Mononuclear cell (primary cell): ENCODE results near the gene CADM4. TPM values are rescaled to one million over a fixed set of nuclear protein-coding genes. Genes with fewer than 3 reads are reported as not detected.
A peak's percentile ranks its signal among the peaks of the same experiment; 100 is the strongest.
"Not testable (repeated sequence)": the region's sequence is repeated elsewhere in the genome, so short reads cannot be mapped to it uniquely, and the experiment has no call there.

Experiments used
- H3K27me3 ChIP-seq: 2 replicates; pipeline ENCODE4 v1.6.0; 2011; ENCODE audit warnings: low read length, control low read depth; ENCODE audit not compliant: insufficient read depth
- H3K4me1 ChIP-seq: 2 replicates; pipeline ENCODE4 v1.5.1; 2011; ENCODE audit warnings: mild to moderate bottlenecking, low read length, control low read depth; ENCODE audit not compliant: insufficient read depth
- H3K4me3 ChIP-seq: 2 replicates; pipeline ENCODE4 v1.5.1; 2011; ENCODE audit warnings: mild to moderate bottlenecking, low read length, moderate library complexity
- H3K9me3 ChIP-seq: 2 replicates; pipeline ENCODE4 v1.5.1; 2011; ENCODE audit warnings: low read depth, mild to moderate bottlenecking, control low read depth, low read length
- total RNA-seq: library from RNA; depleted of rRNA; stranded (reverse); fragments of >200 nt; gene quantifications from one replicate; pipeline ENCODE4 v1.2.3, GENCODE V29; 2012

CADM4 gene
- total RNA-seq, 1 donor = 0.42 TPM

- Histone ChIP-seq H3K9me3 (no peaks in the 10 kb centered on the region), H3K4me3 (no peak overlapping the region), H3K27me3 (no peaks in the 10 kb centered on the region), H3K4me1 (no peaks in the 10 kb centered on the region)
Observed at GRCh38 chr19:43649514-43649913, 9.9 kb upstream of the CADM4 start.

GRCh38 chr19:43648633-43649032 lies 9.0 kb upstream of the CADM4 start:
- no peaks in the 10 kb centered on the region for H3K4me1 ChIP-seq
- H3K9me3 ChIP-seq = no peaks in the 10 kb centered on the region
- H3K4me3 ChIP-seq = no peak overlapping the region
- H3K27me3 ChIP-seq = no peaks in the 10 kb centered on the region

- no peak overlapping the region for H3K4me3 ChIP-seq
- peaks cover 12% of the 10 kb centered on the region for H3K27me3 ChIP-seq
- H3K4me1 ChIP-seq = peaks cover 5% of the 10 kb centered on the region
- H3K9me3 ChIP-seq = no peaks in the 10 kb centered on the region
Observed at GRCh38 chr19:43644181-43644580, 4.5 kb upstream of the CADM4 start.

GRCh38 chr19:43643326-43643725 lies 3.7 kb upstream of the CADM4 start:
- Histone ChIP-seq H3K4me1 (peaks cover 14% of the 10 kb centered on the region), H3K4me3 (no peak overlapping the region), H3K27me3 (peaks cover 21% of the 10 kb centered on the region), H3K9me3 (no peaks in the 10 kb centered on the region)

- H3K27me3 ChIP-seq = peaks cover 29% of the 10 kb centered on the region
- no peaks in the 10 kb centered on the region for H3K9me3 ChIP-seq
- no peak overlapping the region for H3K4me3 ChIP-seq
- H3K4me1 ChIP-seq = peaks cover 15% of the 10 kb centered on the region
Observed at GRCh38 chr19:43642531-43642930, 2.9 kb upstream of the CADM4 start.

GRCh38 chr19:43641333-43641732 lies 1.7 kb upstream of the CADM4 start:
- H3K27me3 ChIP-seq = peaks cover 36% of the 10 kb centered on the region
- peaks cover 15% of the 10 kb centered on the region for H3K4me1 ChIP-seq
- H3K9me3 ChIP-seq = no peaks in the 10 kb centered on the region
- H3K4me3 ChIP-seq = no peak overlapping the region

GRCh38 chr19:43640424-43640757 lies 741 bp upstream of the CADM4 start:
- Histone ChIP-seq H3K27me3 (peaks cover 38% of the 10 kb centered on the region), H3K4me1 (peaks cover 15% of the 10 kb centered on the region), H3K4me3 (peak overlapping the region; percentile 12), H3K9me3 (no peaks in the 10 kb centered on the region)

- Histone ChIP-seq H3K27me3 (peaks cover 38% of the 10 kb centered on the region), H3K4me1 (peaks cover 15% of the 10 kb centered on the region), H3K4me3 (no peak overlapping the region), H3K9me3 (no peaks in the 10 kb centered on the region)
Observed at GRCh38 chr19:43638995-43639518, 593 bp downstream of the CADM4 start.

- no peaks in the 10 kb centered on the region for H3K9me3 ChIP-seq
- no peak overlapping the region for H3K4me3 ChIP-seq
- peaks cover 15% of the 10 kb centered on the region for H3K4me1 ChIP-seq
- peaks cover 38% of the 10 kb centered on the region for H3K27me3 ChIP-seq
Observed at GRCh38 chr19:43638214-43638994, 1.2 kb downstream of the CADM4 start.

GRCh38 chr19:43636121-43636683 lies 3.4 kb downstream of the CADM4 start:
- no peaks in the 10 kb centered on the region for H3K9me3 ChIP-seq
- H3K4me3 ChIP-seq = no peak overlapping the region
- peaks cover 36% of the 10 kb centered on the region for H3K27me3 ChIP-seq
- peaks cover 15% of the 10 kb centered on the region for H3K4me1 ChIP-seq

GRCh38 chr19:43635561-43635940 lies 4.1 kb downstream of the CADM4 start:
- H3K9me3 ChIP-seq, H3K4me3 ChIP-seq: not testable (repeated sequence)
- Histone ChIP-seq H3K4me1 (peaks cover 15% of the 10 kb centered on the region), H3K27me3 (peaks cover 32% of the 10 kb centered on the region)

- H3K4me3 ChIP-seq = no peak overlapping the region
- peaks cover 11% of the 10 kb centered on the region for H3K4me1 ChIP-seq
- H3K9me3 ChIP-seq = no peaks in the 10 kb centered on the region
- H3K27me3 ChIP-seq = peaks cover 27% of the 10 kb centered on the region
Observed at GRCh38 chr19:43634872-43635560, 4.6 kb downstream of the CADM4 start.

- Histone ChIP-seq H3K4me1 (peaks cover 11% of the 10 kb centered on the region), H3K27me3 (peaks cover 27% of the 10 kb centered on the region), H3K4me3 (no peak overlapping the region), H3K9me3 (no peaks in the 10 kb centered on the region)
Observed at GRCh38 chr19:43634506-43634871, 5.2 kb downstream of the CADM4 start.

GRCh38 chr19:43634068-43634467 lies 5.6 kb downstream of the CADM4 start:
- Histone ChIP-seq H3K27me3 (peaks cover 25% of the 10 kb centered on the region), H3K4me3 (no peak overlapping the region), H3K4me1 (peaks cover 8% of the 10 kb centered on the region), H3K9me3 (no peaks in the 10 kb centered on the region)

- H3K9me3 ChIP-seq = no peaks in the 10 kb centered on the region
- peaks cover 20% of the 10 kb centered on the region for H3K27me3 ChIP-seq
- H3K4me3 ChIP-seq = no peak overlapping the region
- peaks cover 3% of the 10 kb centered on the region for H3K4me1 ChIP-seq
Observed at GRCh38 chr19:43633520-43633919, 6.1 kb downstream of the CADM4 start.
